DOHH2 (cell line): Measurements from ENCODE around the gene AUTS2.

Source experiments
- H3F3A ChIP-seq: fragments of 200-600 bp; sonication (generic), shearing (Covaris generic); 2 replicates; pipeline ENCODE4 v1.6.0; 2016; ENCODE audit warnings: antibody characterized with exemption, mild to moderate bottlenecking; ENCODE audit not compliant: control insufficient read depth, insufficient read depth
- H3K27ac ChIP-seq: fragments of 200-600 bp; sonication (generic); 2 replicates; pipeline ENCODE4 v1.5.1; 2014; ENCODE audit warnings: low read depth, mild to moderate bottlenecking, low read length, moderate library complexity
- H3K27me3 ChIP-seq: fragments of 200-600 bp; sonication (generic); 2 replicates; pipeline ENCODE4 v1.6.1; 2014; ENCODE audit warnings: mild to moderate bottlenecking, low read length, mixed read lengths; ENCODE audit not compliant: control insufficient read depth
- H3K36me3 ChIP-seq: fragments of 200-600 bp; sonication (generic); 2 replicates; pipeline ENCODE4 v1.6.1; 2014; ENCODE audit warnings: mild to moderate bottlenecking, low read length, moderate library complexity, mixed read lengths; ENCODE audit not compliant: control insufficient read depth
- H3K4me1 ChIP-seq: fragments of 200-600 bp; sonication (generic); 2 replicates; pipeline ENCODE4 v1.6.1; 2014; ENCODE audit warnings: mild to moderate bottlenecking, low read length, mixed read lengths; ENCODE audit not compliant: control insufficient read depth
- H3K4me2 ChIP-seq: fragments of 200-600 bp; sonication (generic); 2 replicates; pipeline ENCODE4 v1.6.0; 2014; ENCODE audit warnings: mild to moderate bottlenecking, low read length, moderate library complexity
- H3K4me3 ChIP-seq: fragments of 200-600 bp; sonication (generic); 2 replicates; pipeline ENCODE4 v1.5.1; 2014; ENCODE audit warnings: mild to moderate bottlenecking, low read length, mixed read lengths
- H3K79me2 ChIP-seq: fragments of 200-600 bp; sonication (generic); 2 replicates; pipeline ENCODE4 v1.6.1; 2014; ENCODE audit warnings: mild to moderate bottlenecking, low read length, mixed read lengths; ENCODE audit not compliant: control insufficient read depth
- H3K9me2 ChIP-seq: fragments of 200-600 bp; sonication (generic); replicated peaks from 2 replicates; pipeline ENCODE4 v1.6.1; 2014; ENCODE audit warnings: mild to moderate bottlenecking, low read length, mixed read lengths; ENCODE audit not compliant: control insufficient read depth
- H3K9me3 ChIP-seq: fragments of 200-600 bp; sonication (generic); 2 replicates; pipeline ENCODE4 v1.6.1; 2014; ENCODE audit warnings: antibody characterized with exemption, low read length, mixed read lengths; ENCODE audit not compliant: control insufficient read depth, insufficient read depth
- H4K20me1 ChIP-seq: fragments of 200-600 bp; sonication (generic); 2 replicates; pipeline ENCODE4 v1.6.0; 2014; ENCODE audit warnings: low read depth, mild to moderate bottlenecking, antibody characterized with exemption, low read length, moderate library complexity; ENCODE audit not compliant: control insufficient read depth, insufficient read depth
- EZH2phosphoT487 ChIP-seq: fragments of 200-600 bp; sonication (generic); IDR thresholded peaks from 2 replicates; pipeline ENCODE4 v1.6.1; 2017; ENCODE audit warnings: borderline replicate concordance, mild to moderate bottlenecking, antibody characterized with exemption, low read length, moderate library complexity, mixed read lengths
- TF ChIP-seq, protein P1 (sequence below): fragments of 200-600 bp; sonication (generic); IDR thresholded peaks from one replicate; pipeline ENCODE4 v1.5.1; 2014; ENCODE audit warnings: antibody characterized with exemption, mild to moderate bottlenecking, low read depth, low read length; ENCODE audit not compliant: poor library complexity, severe bottlenecking

The AUTS2 gene

DNA sequence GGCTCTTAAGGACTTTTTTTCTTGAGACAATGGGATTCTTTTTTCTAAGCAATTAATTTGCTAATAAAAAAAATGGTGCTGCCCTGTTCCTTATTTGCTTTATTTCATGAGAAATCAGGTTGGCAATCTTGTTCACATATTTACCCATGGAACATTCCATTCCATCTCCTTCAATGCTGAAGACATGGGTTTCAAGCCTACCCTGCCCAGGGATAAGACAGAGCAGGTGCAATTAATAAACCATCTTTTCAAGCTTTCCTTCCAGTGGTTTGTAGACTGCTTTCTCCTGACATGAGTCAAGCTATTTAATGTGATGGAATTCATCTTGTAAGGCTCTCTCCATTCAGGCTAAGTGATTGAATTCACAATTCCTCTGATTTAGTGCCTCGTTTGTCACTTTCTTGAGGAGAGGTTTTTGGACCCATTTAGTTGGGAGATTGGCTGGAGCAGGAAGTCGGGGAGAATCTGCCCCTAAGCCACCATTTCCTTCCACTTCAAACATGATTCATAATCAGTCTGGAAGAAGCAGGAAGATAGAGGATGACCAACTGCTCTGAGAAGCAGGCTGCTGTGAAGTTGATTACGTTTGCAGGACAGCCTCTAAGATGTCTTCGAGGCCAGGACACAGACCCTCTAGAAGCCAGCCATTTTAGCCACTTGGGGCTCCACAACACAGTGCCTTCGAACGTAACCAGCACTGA, 981.3 kb downstream of the AUTS2 start:
- Histone ChIP-seq H3K9me3 (no peaks in the 10 kb centered on the region), H3K27me3 (no peaks in the 10 kb centered on the region), H3K79me2 (no peaks in the 10 kb centered on the region), H3K27ac (no peak overlapping the region), H4K20me1 (no peaks in the 10 kb centered on the region), H3K4me3 (no peak overlapping the region), H3F3A (no peaks in the 10 kb centered on the region), H3K36me3 (no peaks in the 10 kb centered on the region), H3K4me2 (no peak overlapping the region), H3K4me1 (no peaks in the 10 kb centered on the region), H3K9me2 (no peaks in the 10 kb centered on the region)
- no peak for TF ChIP-seq EZH2phosphoT487

DNA sequence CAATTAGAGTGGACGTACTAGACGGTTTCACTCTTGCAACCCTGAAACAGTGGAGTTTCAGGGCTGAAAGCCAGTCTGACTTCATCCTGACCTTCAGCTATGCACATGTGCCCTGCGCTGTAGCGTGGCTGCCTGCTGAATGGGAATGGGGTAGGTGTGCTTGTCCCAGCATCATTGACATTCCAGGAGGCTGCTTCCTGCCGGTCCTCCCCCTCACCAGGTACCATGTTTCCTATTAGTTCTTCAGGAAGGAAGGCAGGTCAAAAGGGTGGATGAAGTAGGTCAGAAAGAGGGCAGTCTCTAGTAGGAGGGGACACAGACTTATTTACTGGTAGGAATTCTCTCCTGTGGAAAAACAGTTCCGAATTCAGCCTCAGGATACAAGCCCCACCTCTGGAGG, 981.9 kb downstream of the AUTS2 start:
- Histone ChIP-seq H3K79me2 (no peaks in the 10 kb centered on the region), H3K4me1 (no peaks in the 10 kb centered on the region), H4K20me1 (no peaks in the 10 kb centered on the region), H3K36me3 (no peaks in the 10 kb centered on the region), H3K9me2 (no peaks in the 10 kb centered on the region), H3K27ac (no peak overlapping the region), H3F3A (no peaks in the 10 kb centered on the region), H3K27me3 (no peaks in the 10 kb centered on the region), H3K4me3 (no peak overlapping the region), H3K9me3 (no peaks in the 10 kb centered on the region), H3K4me2 (no peak overlapping the region)
- TF ChIP-seq EZH2phosphoT487, result no peak
- TF ChIP-seq, protein P1, sequence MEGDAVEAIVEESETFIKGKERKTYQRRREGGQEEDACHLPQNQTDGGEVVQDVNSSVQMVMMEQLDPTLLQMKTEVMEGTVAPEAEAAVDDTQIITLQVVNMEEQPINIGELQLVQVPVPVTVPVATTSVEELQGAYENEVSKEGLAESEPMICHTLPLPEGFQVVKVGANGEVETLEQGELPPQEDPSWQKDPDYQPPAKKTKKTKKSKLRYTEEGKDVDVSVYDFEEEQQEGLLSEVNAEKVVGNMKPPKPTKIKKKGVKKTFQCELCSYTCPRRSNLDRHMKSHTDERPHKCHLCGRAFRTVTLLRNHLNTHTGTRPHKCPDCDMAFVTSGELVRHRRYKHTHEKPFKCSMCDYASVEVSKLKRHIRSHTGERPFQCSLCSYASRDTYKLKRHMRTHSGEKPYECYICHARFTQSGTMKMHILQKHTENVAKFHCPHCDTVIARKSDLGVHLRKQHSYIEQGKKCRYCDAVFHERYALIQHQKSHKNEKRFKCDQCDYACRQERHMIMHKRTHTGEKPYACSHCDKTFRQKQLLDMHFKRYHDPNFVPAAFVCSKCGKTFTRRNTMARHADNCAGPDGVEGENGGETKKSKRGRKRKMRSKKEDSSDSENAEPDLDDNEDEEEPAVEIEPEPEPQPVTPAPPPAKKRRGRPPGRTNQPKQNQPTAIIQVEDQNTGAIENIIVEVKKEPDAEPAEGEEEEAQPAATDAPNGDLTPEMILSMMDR, result no peak

DNA sequence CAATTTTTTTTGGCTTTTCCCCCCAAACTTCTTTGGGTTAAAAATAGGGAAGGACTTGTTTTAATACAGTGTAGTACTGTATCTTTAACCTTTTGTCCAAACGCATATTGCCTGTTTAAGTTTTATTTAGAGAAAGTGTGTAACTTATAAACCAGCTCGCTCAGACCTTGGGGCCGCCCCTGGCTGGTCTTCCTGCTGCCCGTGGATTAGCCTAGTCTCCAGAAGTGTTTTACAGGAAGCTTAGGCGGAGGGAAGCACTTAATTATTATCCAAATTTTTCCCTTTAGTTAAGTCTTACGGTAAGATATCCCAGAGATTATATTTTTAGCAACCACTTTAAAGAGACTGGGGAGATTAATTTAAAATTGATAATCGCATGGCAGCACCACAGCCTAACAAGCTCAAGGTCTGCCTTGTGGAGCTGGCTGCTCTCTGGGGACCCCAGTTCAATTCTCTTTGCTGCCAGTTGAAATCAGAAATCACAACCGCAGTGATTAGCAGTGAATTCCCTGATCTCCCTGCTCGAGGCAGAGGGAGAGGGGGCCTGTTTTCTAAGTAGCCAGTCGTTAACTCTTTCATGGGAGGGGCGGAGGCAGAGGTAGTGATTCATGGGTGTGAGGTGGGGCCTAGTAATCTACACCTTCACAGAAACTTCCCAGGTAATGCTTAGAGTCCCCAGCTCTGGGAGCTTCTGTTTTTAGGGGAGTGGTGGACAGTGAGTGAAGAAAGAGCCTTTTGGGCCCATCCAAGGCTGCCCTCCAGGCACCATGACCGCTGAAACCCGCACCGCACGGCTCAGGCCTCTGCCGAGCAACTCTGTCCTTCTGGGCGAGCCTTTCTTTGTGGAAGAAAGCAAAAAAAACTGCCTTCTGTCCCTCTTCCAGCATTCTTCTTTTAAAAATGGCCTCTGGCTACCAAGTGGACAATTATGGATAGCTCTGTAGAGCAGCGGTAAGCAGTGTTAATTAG, 984.9 kb downstream of the AUTS2 start:
- no peaks in the 10 kb centered on the region for H3K4me1 ChIP-seq
- no peaks in the 10 kb centered on the region for H3K9me2 ChIP-seq
- no peaks in the 10 kb centered on the region for H3F3A ChIP-seq
- no peaks in the 10 kb centered on the region for H3K79me2 ChIP-seq
- no peak overlapping the region for H3K4me2 ChIP-seq
- no peaks in the 10 kb centered on the region for H3K9me3 ChIP-seq
- TF ChIP-seq, protein P1, result no peak
- no peak for TF ChIP-seq EZH2phosphoT487
- H3K27ac ChIP-seq, result no peak overlapping the region
- H3K36me3 ChIP-seq, result no peaks in the 10 kb centered on the region
- H3K4me3 ChIP-seq, result no peak overlapping the region
- H3K27me3 ChIP-seq, result no peaks in the 10 kb centered on the region
- H4K20me1 ChIP-seq, result no peaks in the 10 kb centered on the region
